ENCODE data around the gene ANKRD12.

The ANKRD12 gene

DNA sequence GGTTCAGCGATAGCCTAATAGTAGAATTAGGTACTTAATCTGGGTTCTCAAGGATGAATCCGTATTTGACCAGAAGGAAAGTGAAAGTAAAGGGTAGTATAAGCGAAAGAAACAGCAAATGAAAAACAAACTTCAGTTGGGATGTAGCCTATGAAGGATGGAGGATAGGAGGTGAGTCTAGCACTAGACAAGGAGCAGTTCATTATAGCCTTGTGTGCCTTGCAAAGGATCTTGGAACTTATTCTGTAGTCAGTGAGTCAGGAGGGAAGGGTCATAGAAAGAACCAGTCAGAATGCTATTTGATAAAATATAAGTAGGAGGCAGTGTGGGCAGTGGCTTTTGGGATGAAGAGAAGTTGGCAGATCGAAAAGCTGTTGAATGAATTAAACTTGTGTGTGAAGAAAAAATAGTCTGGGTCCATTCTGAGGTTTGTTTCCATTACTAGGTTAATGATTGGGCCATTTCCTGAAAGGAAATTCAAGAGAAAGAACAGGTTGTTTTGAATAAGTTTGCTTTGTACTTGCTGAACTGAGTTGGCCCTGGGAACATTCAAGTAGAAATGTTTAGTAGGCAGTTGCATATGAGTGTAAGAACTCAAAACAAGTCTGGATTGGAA is 48.5 kb downstream of the ANKRD12 start:
- DNase-seq (ENCODE audit: low read depth) = no peak

DNA sequence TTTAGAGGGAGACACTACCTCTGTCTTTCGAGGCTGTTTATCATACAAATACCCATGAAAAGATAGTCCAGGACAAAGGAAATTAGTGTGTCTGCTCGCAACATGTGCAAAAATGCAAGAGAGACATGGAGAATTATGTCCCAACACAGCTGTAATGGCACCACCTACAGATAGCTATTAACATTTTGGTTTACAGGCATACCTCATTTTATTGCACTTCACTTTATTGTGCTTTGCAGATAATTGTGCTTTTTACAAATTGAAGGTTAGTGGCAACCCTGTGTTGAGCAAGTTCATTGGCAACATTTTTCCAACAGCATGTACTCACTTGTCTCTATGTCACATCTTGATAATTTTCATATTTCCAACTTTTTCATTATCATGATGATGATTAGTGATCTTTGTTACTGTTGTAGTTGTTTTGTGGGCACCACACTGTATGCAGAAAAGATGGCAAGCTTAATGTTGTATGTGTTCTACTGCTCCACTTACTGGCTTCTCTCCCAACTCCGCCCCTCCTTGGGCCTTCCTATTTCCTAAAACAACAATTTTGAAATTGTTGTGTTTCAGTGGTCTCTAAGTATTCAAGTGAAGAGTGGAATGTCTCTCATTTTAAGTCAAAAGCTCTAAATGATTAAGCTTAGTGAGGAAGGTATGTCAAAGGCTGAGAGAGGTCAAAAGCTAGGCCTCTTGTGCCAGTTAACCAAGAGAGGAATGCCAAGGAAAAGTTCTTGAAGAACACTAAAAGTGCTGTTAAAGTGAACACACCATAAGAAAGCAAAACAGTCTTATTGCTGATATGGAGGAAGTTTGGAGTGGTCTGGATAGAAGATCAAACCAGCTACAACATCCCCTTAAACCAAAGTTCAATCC is 52.0 kb downstream of the ANKRD12 start:
- no peak for DNase-seq (ENCODE audit: low read depth)

DNA sequence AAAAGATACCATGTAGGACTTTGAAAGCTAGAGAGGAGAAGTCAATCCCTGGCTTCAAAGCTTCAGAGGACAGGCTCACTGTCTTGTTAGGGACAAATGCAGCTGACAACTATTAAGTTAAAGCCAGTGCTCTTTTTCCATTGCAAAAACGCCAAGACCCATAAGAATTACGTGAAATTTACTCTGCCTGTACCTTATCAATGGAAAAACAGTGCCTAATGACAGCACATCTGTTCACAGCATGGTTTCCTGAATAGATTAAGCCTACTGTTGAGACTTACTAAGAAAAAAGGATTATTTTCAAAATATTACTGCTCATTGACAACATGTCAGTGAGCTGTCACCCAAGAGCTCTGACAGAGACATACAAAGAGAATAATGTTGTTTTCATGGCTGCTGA is 52.9 kb downstream of the ANKRD12 start:
- no peak for DNase-seq (ENCODE audit: low read depth)

DNA sequence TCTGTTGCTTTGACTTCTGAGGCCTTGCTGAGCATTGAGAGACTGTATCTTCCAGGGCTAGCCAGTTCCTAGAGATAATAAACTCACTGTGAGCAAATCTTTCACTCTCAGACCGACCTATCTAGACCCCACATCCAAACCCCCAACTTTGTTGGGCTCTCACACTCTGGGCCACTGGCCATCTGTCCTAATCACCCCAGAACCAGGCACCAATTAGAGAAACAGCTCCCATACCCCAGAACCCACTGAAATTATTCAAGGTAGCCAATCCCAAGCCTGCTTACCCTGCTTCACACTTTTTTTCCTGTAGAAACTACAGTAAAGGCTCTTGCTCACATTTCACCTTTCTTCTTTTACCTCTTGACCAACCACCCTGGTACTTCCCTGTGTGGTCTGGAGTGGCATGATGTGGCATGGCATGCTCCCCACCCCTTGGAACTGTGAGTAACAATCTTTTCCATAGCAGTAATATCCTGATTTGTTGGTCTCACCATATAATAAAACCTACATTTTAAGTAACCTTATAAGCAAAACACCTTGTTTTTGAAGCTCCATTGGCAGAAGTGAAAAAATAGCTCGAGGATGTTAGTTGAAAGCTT is 55.2 kb downstream of the ANKRD12 start:
- DNase-seq (ENCODE audit: low read depth) = no peak

DNA sequence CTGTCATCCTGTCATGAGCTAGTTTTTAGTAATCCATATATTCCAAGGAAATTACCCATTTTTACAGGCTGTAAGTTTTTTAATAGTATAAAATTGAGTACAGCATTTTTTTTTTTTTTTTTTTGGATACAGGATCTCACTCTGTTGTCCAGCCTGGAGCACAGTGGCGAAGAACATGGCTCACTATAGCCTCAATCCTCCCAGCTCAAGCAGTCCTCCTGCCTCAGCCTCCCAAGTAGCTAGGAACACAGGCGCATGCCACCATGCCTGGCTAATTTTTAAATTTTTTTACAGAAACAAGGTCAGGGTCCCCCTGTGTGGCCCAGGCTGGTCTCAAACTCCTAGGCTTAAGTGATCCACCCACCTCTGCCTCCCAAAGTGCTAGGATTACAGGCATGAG is 56.5 kb downstream of the ANKRD12 start:
- no peak for DNase-seq (ENCODE audit: low read depth)

DNA sequence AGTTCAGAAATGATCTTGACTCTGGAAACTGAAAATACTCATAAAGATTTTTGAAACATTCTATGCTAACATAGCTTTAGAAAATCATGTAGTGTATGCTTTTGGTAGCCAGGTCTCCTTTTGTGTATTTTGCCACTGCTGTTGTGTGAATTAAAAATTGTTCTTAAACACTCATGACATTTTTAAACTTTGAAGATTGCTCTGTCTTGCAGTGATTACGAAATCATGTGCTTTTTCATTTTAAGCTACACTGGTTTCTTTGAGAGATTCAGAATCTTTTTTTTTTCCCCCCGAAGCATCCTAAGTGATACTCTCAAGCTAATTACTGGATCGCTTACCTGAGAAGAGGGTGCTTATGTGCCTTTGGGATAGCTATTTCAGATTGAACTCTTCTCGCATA is 60.0 kb downstream of the ANKRD12 start:
- DNase-seq (ENCODE audit: low read depth) = no peak

DNA sequence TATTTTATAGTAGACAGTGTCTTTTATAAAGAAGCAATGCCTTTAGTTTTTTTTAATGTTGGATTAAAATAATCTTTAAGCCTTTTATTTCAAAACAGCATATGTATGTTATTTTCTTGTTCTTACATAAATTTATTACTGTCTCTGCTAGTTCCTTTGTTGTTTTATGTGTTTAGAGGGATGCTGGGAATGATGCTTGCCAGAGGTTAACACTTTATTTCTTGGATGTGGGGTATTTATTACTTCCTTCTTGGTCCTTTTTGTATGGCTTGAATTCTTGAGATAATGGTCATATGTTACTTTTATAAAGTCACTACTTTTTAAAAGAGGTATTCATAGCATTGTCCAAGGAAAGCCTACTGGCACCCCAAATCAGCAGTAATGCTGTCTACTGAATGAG is 63.1 kb downstream of the ANKRD12 start:
- no peak for DNase-seq (ENCODE audit: low read depth)

DNA sequence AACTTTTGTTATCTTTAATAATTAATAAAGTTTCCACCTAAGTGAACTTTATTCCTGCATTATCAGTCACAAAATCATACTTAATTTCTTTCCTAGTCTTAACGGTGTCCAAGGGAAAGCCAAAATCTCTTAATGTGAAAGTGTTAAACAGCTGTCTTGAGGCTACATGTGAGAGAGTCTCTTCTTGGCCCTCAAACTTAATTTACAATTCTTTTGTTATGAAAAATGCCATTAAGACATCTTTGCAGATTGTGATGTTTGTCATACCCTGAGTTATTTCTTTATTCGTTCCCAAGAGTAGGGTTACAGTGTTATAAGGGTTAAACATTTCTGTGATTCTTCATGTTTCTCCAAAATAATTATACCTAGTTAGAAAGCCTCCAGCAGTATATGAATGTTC is 64.6 kb downstream of the ANKRD12 start:
- no peak for DNase-seq (ENCODE audit: low read depth)

DNA sequence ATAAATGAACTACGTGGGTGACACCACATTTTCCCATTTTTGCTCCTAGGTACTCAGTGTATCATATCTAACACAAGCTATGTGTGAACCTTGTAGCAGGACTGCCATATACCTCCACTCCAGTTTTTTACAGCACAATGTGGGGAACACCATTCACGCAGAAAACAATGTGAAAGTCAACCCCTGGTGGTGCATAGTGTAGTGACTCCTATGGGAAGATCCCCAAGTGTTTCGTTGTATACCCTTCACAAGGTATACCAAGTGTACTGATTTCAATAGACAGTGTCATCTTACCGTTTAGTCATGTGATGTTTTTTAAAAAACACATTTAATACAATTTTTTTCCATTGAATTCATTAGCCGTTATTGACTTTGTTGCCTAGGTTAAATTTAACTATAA is 68.1 kb downstream of the ANKRD12 start:
- DNase-seq (ENCODE audit: low read depth) = no peak

DNA sequence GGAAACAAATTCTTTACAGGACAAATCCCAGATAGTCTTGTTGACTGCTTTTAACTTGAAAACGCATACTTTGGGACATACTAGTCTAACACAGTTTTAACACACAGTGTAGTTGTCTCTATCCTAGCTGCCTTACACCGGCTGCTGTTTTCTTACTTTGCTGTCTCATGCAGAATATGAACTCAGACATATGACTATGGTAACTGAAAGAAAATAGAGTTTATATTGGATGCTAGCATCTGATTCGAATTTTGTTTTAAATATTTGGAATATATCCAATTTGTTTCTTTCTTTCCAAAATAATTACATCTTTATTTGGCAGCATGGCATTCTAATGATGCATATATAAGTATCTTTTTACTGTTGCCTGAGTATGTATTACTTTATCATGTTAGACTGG is 69.8 kb downstream of the ANKRD12 start:
- DNase-seq (ENCODE audit: low read depth) = no peak

DNA sequence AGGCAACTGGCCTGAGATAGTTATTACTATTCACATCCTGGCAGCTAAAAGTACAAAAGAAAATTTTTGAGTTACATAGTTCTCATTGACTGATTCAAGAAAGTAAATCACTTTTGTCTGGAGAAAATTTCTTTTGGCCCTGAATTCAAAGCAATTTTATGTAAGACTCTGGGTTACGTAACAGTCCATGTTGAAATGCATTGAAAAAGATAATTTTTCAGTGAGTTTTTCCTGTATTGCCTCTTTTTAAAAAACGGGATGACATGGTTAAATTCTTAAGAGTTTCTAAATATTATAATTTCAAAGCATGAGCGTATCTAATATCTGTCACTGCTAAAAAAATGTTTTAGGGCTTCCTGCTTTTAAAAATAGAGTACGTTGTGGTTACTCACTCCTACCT is 72.7 kb downstream of the ANKRD12 start:
- no peak for DNase-seq (ENCODE audit: low read depth)

DNA sequence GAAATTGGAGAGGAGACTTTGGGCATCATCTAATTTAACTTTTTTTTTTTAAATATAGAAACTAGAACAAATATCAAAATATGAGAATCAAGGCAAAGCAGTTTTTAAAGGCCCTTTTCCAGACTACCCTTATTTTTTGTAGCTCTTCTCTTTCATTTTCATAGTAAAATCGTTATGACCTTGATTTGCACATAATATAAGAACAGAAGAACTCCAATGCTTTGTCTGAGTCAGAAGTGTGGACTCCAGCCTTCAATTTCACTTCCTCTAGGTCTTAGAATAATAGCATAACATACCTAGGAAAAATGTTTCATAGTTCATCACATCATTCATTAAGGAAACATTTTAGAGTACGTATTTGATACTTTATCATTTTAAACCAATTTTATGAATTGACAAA is 74.4 kb downstream of the ANKRD12 start:
- no peak for DNase-seq (ENCODE audit: low read depth)

DNA sequence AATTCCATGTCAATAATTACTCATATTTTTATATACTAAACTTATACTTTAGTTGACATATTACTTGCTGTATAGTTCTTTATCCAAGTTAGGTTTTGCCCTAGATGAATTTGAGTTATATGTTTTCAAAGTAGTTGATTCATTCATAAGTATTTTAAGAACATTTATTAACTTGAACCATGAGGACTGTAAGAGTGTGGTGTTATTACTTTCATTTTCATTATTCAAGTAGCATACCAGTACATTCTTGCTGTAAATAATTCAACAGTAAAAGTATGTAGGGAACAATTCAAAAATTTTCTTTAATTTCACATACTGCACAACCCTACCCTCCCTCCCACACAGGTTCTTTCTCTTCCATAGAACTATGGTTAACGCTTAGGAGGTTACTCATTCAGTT is 75.4 kb downstream of the ANKRD12 start:
- no peak for DNase-seq (ENCODE audit: low read depth)

DNA sequence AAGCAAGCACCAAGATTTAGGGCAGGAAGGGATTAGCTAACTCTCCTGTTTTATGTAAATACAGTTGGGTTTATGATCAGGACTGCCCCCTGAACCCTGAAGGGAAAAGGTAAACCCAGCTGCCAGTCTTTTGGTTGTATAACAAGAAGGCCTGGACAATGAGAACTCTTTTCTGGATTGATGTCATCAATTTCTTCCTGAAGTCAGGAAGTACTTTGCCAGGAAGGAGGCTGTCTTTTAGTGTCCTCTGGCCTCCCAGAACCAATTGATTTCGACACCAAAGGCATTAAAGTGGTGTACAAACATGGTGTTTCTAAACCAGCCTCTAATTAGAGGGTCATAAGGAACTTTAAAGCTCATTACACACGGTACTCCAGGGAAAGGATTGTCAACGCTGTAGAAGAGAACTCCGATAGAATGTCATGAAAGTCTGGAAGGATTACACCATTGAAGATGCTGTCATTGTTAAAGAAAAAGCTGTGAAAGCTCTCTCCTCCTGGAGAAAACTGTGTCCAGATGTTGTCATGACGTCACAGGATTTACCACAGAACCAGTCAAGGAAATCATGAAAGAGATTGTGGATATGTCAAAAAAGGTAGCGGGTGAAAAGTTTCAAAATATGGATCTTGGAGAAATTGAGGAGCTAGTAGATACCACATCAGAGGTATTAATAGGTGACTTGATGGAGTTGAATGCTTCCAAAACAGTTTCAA is 78.8 kb downstream of the ANKRD12 start:
- no peak for DNase-seq (ENCODE audit: low read depth)

DNA sequence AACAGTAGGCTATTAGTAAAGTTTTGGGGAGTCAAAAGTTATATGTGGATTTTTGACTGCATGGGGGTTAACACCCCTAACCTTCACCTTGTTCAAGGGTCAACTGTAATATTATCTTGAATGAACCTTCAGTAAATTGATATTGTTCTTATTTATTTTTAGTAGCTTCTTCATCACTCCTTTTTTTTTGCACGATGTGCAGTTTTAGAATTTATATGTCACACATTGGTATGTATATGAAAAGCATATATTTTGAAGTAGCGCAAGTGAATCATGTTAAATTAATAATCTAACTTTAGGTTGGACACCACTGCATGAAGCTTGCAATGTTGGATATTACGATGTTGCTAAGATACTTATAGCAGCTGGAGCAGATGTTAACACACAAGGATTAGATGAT is 79.9 kb downstream of the ANKRD12 start:
- no peak for DNase-seq (ENCODE audit: low read depth)

DNA sequence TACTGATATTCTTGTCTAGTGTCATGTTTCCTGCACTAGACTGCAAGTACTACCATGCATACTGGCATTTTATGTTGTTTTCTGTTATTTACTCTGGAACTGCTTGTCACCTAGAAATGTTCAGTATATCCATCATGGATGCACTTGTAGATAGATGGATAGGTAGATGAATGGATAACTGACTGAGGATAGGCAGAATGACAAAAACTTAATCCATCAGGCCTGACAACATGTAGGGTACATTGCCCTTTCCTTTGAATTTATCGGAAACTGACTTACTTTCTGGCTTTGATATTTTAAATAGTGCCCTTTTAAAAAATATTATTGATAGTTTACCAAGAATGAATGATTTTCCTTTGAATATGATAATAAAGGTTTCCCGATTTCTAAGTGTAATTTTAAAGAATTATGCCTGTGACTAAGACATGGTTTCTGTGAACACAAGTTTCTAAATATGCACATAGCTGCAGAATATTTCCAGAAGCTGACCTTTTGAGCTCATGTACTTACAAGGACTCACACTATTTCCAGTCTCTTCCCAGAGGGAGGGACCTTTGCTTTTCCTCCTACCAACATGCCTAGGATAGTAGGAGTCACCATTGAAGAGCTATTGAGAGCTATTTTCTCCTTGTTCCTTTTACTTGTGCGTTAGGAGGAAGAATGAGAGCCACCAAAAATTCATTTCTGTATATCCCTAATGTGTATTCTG is 81.3 kb downstream of the ANKRD12 start:
- DNase-seq (ENCODE audit: low read depth) = no peak

DNA sequence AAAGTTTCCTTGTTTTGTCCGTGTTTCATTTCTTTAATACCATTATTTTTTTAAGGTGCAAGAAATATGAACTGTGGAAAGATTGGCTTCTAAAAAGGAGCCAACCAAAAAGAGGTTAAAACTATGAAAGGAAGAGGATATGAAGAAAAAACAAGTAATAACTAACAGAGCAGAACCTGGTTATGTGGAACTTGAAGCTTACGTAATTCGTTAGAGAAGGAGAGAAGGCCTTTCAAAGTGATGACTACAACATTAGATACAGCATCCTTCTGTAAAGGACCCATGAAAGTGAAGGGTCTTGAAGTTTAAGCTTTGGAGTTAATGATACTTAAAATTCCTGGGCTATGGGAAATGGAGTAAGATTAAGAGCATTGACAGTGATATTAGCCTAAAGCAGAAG is 84.5 kb downstream of the ANKRD12 start:
- DNase-seq (ENCODE audit: low read depth) = no peak

DNA sequence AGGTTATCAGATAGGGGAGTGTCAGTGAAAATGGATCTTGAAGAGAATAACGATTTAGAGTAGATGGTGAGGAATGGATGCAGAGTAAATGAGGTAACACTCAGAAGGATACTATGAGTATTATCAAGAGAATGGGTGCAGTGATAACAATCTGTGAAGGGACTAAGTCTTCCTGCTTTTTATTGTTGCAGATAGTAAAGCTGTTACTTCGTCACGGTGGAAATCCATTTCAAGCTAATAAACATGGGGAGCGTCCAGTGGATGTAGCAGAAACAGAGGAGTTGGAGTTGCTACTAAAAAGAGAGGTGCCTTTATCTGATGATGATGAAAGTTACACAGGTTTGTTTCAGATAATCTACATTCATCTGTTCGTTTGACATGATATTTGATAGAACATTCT is 85.1 kb downstream of the ANKRD12 start:
- no peak for DNase-seq (ENCODE audit: low read depth)

DNA sequence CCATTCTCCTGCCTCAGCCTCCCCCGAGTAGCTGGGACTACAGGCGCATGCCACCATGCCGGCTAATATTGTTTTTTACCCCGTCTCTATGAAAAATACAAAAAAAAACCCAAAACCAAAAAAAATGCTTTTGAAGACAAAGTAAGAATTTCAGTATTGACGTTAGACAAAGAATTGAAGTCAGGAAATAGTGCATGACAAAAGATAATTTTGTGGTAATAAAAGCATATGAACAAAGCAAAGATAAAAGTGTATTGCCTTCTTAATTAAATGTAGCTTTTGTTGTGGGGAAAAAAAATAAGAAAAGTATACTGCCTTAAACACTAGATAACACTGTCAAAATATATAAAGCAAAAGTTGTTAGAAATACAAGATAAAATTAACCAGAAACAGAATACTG is 86.8 kb downstream of the ANKRD12 start:
- DNase-seq (ENCODE audit: low read depth) = no peak

DNA sequence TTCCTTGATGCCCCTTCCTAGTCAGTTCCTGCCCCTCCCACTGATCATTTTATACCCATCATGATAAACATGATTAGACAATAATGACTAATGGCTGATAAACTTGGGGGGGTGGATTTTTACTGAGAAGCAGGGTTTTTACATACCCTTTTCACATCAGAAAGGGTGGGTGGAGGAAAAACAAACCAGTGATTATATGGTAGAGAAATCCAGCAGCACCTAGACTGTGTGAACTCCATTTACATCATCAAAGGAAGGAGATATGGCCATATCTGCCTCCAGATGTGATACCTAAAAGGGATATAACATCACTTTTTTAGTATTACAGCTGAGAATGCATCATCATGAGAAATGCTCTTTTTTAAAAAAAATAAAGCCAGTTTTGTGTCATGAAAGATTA is 89.9 kb downstream of the ANKRD12 start:
- DNase-seq (ENCODE audit: low read depth) = no peak

DNA sequence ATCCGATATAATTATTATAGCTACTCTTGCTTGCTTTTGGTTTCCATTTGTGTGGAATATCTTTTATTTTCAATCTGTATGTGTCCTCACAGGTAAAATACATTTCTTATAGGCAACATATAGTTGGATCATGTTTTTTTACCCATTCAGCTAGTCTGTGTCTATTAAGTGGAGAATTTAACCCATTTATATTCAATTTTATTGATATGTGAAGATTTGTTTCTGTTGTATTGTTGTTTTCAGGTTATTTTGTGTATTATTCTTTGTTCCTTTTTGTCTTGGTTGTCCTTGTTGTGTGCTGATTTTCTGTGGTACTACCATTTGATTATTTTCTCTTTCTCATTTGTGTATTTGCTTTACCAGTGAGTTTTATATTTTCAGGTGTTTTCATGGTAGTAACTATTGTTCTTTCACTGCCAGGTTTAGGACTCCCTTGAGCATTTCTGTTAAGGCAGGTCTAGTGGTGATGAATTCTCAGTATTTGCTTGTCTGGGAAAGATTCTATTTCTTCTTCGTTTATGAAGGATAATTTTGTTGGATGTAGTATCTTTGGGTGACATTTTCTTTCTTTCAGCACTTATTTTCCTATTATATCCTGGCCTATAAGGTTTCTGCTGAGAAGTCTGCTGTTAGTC is 95.4 kb downstream of the ANKRD12 start:
- no peak for DNase-seq (ENCODE audit: low read depth)

DNA sequence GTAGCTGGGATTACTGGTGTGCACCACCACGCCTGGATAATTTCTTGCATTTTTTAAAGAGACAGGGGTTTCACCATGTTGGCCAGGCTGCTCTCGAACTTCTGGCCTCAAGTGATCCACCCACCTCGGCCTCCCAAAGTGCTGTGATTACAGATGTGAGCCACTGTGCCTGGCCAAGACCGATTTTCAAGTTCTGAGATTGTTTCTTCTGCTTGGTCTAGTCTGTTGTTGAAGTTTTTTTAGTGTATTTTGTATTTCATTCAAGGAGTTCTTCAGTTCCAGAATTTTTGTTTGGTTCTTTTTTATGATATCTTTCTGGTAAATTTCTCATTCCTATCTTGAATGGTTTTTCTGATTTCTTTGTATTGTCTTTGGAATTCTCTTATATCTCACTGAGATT is 96.4 kb downstream of the ANKRD12 start:
- DNase-seq (ENCODE audit: low read depth) = no peak
